ENCODE data around the gene CD320. TPM values are rescaled to one million over a fixed set of nuclear protein-coding genes. Genes with fewer than 3 reads are reported as not detected.
"Not testable (repeated sequence)": the region's sequence is repeated elsewhere in the genome, so short reads cannot be mapped to it uniquely, and the experiment has no call there.

The CD320 gene
- total RNA-seq, 2 donors from 2014 or later = 48.8 to 51.0 TPM

- no peak for TF ChIP-seq CTCF (IDR thresholded peaks at IDR 0.05)
- H3K4me1 ChIP-seq = peaks cover 0 to 39% of the 10 kb centered on the region in 2 donors
- H3K4me3 ChIP-seq = no peak overlapping the region
- no peak overlapping the region for H3K27ac ChIP-seq
- H3K36me3 ChIP-seq = peaks cover 16% of the 10 kb centered on the region
- DNase-seq (ENCODE audit: low spot score) = peak; percentile 49
- H3K27me3 ChIP-seq = no peaks in the 10 kb centered on the region
- no peaks in the 10 kb centered on the region for H3K9me3 ChIP-seq
Observed at GRCh38 chr19:8304841-8305621, 3.1 kb downstream of the CD320 start.

GRCh38 chr19:8302734-8303133 is 5.4 kb downstream of the CD320 start:
- TF ChIP-seq CTCF (IDR thresholded peaks at IDR 0.05) = no peak
- peak; percentile 55 for DNase-seq (ENCODE audit: low spot score)
- no peaks in the 10 kb centered on the region for H3K27me3 ChIP-seq
- peaks cover 7% of the 10 kb centered on the region for H3K36me3 ChIP-seq
- no peak overlapping the region for H3K27ac ChIP-seq
- H3K4me1 ChIP-seq = peaks cover 0 to 17% of the 10 kb centered on the region in 2 donors
- H3K9me3 ChIP-seq = no peaks in the 10 kb centered on the region
- H3K4me3 ChIP-seq = no peak overlapping the region

- peak; percentile 58 for DNase-seq (ENCODE audit: low spot score)
- peaks cover 7% of the 10 kb centered on the region for H3K36me3 ChIP-seq
- H3K4me1 ChIP-seq = peaks cover 0 to 13% of the 10 kb centered on the region in 2 donors
- H3K4me3 ChIP-seq = no peak overlapping the region
- no peaks in the 10 kb centered on the region for H3K27me3 ChIP-seq
- TF ChIP-seq CTCF (IDR thresholded peaks at IDR 0.05) = no peak
- no peaks in the 10 kb centered on the region for H3K9me3 ChIP-seq
- H3K27ac ChIP-seq = no peak overlapping the region
Observed at GRCh38 chr19:8302357-8302691, 5.8 kb downstream of the CD320 start.

GRCh38 chr19:8291337-8291736 is 16.8 kb downstream of the CD320 start:
- H3K4me3 ChIP-seq; H3K4me1 ChIP-seq; H3K27me3 ChIP-seq; H3K9me3 ChIP-seq; DNase-seq (ENCODE audit: low spot score); H3K36me3 ChIP-seq; H3K27ac ChIP-seq: not testable (repeated sequence)

GRCh38 chr19:8276508-8276907 is 31.6 kb downstream of the CD320 start:
- H3K4me1 ChIP-seq; H3K4me3 ChIP-seq; H3K27ac ChIP-seq; H3K9me3 ChIP-seq; H3K27me3 ChIP-seq; DNase-seq (ENCODE audit: low spot score); H3K36me3 ChIP-seq: not testable (repeated sequence)

GRCh38 chr19:8269724-8270123 is 38.4 kb downstream of the CD320 start:
- Histone ChIP-seq H3K9me3 (no peaks in the 10 kb centered on the region), H3K27ac (no peak overlapping the region), H3K36me3 (no peaks in the 10 kb centered on the region), H3K4me1 (peaks cover 0 to 10% of the 10 kb centered on the region in 2 donors), H3K4me3 (no peak overlapping the region), H3K27me3 (no peaks in the 10 kb centered on the region)
- TF ChIP-seq CTCF (IDR thresholded peaks at IDR 0.05) = no peak
- peak; percentile 11 for DNase-seq (ENCODE audit: low spot score)

GRCh38 chr19:8265872-8266271 is 42.3 kb downstream of the CD320 start:
- no peak for DNase-seq (ENCODE audit: low spot score)
- Histone ChIP-seq H3K4me1 (peaks cover 0 to 10% of the 10 kb centered on the region in 2 donors), H3K36me3 (no peaks in the 10 kb centered on the region), H3K27me3 (no peaks in the 10 kb centered on the region), H3K27ac (no peak overlapping the region), H3K4me3 (no peak overlapping the region), H3K9me3 (no peaks in the 10 kb centered on the region)
- TF ChIP-seq CTCF (IDR thresholded peaks at IDR 0.05) = no peak

- H3K27me3 ChIP-seq; H3K9me3 ChIP-seq; H3K27ac ChIP-seq; H3K4me1 ChIP-seq; DNase-seq (ENCODE audit: low spot score); H3K4me3 ChIP-seq; H3K36me3 ChIP-seq: not testable (repeated sequence)
Observed at GRCh38 chr19:8264248-8264647, 43.9 kb downstream of the CD320 start.
